CD4-positive, alpha-beta T cell treated with Interleukin-17A for 4 hours (primary cell): ENCODE measurements around the gene CDH24.

Experiments used
- DNase-seq: peaks from one replicate; pipeline ENCODE4 v3.0.0-alpha.2; 2020; ENCODE audit warnings: mixed read lengths

The CDH24 gene, protein sequence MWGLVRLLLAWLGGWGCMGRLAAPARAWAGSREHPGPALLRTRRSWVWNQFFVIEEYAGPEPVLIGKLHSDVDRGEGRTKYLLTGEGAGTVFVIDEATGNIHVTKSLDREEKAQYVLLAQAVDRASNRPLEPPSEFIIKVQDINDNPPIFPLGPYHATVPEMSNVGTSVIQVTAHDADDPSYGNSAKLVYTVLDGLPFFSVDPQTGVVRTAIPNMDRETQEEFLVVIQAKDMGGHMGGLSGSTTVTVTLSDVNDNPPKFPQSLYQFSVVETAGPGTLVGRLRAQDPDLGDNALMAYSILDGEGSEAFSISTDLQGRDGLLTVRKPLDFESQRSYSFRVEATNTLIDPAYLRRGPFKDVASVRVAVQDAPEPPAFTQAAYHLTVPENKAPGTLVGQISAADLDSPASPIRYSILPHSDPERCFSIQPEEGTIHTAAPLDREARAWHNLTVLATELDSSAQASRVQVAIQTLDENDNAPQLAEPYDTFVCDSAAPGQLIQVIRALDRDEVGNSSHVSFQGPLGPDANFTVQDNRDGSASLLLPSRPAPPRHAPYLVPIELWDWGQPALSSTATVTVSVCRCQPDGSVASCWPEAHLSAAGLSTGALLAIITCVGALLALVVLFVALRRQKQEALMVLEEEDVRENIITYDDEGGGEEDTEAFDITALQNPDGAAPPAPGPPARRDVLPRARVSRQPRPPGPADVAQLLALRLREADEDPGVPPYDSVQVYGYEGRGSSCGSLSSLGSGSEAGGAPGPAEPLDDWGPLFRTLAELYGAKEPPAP

DNA sequence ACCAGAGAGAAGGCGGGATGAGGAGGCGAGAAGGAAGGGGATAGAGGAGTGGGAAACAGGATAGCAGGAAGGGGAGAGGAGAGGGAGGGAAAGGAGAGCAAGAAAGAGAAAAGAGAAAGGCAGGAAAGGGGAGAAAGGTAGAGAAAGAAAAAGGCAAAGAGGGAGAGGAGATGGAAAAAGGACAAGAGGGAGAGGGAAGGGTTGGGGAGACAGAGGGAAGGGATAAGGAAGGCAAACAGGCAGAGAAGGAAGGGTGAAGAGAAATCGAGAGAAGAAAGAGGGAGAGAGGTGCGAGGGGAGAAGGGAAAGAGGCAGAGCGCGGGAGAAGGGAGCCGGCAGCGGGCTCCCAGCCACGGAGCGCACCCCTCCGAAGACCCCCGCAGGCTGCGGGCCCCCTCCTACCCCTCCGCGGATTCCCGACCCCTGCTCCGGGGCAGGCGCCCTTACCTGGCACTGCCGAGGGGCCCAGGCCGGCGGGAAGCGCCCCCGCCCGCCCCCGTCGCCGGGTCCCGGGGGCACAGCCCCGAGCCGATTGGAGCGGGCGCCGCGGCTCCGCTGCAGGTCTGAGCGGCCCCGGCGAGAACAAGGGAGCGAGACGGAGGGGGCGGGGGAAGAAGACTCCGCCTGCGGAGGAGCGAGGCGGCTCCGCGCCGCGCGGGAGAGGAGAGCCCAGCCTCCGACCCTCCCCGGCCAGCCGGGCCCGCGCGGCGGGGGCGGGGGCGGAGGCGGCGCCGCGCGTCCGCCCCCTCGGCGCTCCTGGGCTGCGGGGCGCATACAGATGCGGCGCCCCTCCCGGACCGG lies at the start of gene CDH24:
Gene CDH24 (minus strand): TSS at position 565 of the 801 bp plus-strand sequence. CDS start 1,787 bp downstream, outside the sequence.
- DNase-seq: peak; percentile 83

DNA sequence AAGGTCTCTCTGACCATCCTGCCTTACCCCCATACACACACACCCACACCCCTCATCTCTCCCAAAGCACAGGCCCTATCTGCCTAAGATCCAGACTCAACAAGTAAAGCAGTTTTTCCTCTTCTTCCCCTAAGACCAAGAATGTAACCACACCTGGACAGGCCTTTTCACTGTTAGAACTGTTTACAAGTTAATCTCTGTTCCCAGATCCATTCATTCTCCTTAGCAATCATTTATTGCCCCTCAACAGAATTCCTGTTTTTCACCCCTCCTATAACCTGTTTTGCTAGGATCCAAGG lies 49.4 kb upstream of the CDH24 start:
- no peak for DNase-seq

DNA sequence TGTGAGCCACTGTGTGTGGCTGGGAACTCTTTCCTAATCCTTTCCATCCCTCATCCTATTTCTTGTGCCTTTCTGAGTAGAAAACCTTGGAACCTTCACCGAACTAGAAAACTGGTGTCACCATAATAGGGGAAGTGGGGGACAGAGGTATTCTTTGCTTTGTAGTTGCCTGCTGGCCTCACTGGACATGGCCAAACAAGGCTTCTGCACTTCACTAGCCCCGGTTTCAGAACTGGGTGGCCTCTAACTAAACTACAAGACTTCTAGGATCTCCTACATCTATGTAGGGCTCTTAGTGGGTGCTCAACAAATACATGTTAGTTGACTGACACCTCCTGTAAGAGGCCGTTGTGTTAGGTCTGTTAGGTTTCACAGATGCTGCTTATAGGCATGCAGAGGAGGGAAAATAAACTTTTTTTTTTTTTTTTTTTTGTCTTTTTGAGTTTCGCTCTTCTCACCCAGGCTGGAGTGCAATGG lies 48.1 kb upstream of the CDH24 start:
- no peak for DNase-seq

DNA sequence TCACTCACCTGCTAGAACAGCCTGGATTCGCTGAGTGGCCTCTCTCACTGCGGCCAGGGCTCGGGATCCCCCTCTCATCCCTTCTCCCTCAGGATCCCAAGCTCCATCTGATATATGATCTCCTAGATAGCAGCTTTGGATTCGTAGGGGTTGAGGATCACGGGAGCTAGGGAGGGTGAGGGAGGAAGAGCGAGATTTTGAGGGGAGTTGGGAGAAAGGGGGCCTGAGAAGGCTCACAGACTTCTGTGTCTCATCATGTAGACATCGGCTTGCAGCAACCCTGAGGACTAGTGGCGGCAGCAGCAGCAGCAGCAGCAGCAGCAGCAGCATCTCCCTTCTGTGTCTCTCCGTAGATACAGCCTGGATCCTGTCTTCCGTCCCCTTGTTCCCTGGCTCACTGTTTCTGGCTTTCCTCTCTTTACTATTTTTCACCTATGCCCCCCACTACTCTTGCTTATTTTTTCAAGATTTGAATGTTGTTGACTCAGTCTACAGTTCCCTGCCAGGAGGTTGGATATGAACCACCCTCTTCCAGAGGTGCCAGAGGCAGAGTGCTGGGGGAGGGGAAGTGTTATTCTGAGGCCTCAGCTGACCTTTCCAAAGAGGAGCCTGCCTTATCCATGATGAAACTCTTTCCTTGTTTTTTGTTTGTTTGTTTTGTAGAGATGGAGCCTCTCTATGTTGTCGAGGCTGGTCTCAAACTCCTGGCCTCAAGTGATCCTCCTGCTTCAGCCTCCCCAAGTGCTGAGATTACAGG lies 47.4 kb upstream of the CDH24 start, which contains the start of gene CIROP:
Gene CIROP (minus strand): TSS at position 399 of the 757 bp plus-strand sequence. CDS start 69 bp downstream, at position 330.
- DNase-seq: no peak

DNA sequence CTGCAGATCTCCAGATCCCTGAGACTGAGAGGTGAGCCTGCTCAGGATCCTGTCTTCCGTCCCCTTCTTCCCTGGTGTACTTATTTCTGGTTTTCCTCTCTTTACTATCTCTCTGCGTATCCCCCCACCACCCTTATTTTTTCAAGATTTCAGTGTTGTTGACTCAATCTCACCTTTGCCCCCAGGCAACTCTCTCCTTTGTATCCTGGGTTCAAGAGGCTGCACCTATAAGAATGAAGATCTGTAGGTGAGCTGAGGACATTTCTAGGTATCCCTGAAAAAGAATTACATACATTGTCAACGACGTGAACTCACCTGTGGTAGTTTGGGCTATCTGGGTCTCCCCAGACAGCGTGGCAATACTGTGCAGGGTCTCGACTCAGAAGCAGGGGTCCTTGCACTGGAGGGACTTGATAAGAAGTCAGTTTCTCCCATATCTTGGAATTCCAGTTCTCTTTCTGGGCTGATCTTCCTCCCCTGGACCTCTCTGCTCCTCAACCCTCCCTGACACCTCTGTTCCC lies 46.8 kb upstream of the CDH24 start:
- DNase-seq: no peak

DNA sequence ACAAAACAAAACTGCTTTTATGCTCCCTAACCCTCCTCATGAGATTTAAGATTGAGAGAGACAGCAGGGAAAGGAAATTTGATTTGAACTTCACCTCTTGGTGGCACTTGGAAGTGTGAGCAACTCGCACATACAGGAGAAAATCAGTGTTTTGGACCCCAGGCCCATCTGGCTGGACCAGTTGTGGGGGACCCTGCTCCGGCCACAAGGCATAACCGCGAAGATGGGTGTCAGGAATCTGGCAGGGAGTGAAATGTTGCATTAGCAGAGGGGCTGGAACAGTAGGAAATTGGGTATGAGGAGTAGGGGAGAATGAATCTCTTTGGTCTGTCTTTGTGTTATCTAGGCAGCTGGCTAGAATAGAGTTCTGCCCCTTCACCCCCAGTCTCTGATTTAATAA lies 46.3 kb upstream of the CDH24 start:
- no peak for DNase-seq

DNA sequence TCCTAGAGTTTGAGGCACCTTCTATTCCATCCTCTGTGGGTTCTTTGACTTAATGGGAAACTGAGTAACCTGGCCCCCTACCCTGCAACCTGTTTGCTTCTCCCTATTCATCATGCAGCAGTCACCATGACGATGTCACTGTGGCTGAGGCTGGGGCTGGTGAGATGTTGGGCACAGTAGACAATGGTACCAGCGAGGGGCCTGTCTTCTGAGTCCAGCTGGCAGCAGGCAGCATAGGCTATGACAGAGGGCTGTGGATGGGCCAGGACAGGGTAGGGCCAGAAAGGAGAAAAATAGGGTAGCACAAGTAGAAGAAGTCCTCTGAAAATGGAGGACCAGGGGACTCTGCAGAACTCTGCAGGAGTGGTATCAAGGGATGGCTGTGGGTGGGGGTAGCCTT lies 45.5 kb upstream of the CDH24 start:
- DNase-seq: no peak

DNA sequence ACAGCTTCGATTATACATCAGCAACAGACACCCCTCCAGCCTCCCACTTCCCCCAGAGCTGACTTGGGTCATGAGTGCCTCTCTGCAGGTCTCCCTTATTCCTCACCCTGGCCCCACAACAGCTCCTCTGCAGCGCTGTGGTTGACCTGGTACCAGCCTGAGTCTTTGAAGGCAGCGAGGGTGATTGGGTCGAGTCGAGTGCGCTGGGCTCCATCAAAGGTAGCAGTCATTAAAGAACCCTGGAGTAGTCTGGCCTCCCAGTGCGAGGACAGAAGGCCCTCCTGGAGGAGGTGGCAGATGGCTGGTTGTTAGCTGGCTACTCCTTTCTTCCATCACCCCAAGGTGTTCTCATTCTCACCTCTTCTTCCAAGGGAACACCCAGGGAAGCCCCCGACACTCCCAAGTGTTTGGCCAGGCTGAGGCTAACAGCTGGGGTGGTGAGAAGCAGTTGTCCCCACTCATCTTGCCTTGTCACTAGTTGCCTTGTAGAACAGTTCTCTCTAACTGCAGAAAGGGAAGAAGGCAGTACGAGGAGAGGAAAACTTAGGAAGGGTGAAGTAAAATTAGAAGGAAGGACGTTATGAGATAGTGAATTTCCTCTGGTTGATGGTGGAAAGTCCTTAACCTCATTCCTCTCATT lies 44.8 kb upstream of the CDH24 start:
- DNase-seq: no peak

DNA sequence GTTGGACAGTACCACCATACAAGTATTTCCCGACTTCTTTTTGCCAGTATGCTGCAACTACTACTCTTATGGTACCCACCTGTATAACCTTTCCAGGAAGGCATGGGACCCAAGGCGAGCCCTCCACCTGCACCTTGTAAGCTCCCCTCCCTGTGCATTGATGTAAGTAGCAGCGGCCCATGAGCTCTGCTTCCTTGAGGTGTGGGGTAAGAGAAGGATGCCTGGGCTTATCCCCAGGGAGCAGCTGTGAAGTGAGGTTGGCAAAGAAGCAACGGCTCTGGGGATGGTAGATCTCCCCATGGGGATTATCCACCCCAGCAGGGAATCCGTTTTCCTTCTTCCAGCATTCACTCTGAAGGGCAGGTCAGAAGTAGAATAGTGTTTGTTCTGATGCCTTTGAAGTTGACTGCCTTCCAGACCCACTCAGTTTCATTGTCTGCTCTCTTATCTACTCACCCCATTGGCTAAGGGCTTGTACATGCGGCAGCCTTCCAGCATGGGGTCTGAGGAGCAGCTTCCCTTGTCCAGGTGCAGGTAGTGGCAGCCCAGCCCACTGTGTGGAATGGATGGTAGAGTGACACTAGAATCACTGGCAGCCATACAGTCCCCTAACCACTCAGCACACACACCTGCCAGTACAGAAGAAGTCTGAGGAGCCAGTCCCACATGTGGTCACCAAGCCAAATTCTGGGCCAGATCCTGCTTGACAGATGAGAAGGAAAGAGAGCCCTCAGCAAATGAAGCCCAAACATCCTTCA lies 44.1 kb upstream of the CDH24 start:
- DNase-seq: no peak

DNA sequence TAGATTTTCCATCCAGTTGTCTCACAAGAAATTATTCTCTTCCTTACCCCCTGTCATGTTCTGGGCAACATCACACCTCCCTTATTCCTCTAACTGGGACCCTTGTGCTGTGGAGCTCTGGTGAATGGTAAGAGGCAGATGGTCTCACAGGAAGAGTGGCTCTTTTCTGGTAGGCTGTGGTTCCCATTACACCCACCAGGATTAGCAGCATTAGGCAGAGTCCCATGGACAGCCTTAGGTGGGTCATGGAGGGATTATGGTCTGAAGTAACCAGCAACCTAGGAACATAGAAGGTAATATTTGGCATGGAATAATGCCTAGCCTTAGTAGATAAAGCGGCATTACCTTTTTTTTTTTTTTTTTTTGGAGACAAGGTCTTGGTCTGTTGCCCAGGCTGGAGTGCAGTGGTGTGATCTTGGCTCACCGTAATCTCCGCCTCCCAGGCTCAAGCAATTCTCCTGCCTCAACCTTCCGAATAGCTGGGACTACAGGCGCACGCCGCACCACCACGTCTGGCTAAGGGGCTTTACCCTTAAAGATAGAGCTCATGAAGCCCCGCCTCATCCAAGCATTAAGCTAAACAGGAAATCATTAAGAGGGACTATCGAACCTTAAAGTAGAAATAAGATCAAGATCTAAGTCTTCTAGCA lies 42.0 kb upstream of the CDH24 start:
- DNase-seq: no peak

DNA sequence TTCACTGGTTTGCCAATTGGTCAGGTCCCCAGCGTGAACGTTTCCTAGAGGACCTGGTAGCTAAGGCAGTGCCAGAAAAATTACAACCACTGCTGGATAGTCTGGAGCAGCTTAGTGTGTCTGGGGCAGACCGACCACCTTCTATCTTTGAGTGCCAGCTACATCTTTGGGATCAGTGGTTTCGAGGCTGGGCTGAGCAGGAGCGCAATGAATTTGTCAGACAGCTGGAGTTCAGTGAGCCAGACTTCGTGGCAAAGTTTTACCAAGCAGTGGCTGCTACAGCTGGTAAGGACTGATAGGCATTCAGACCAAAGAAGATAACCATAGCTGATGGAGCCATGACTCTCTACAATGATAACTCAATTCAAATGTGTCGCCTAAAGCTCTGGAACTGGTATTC lies 40.5 kb upstream of the CDH24 start:
- no peak for DNase-seq

DNA sequence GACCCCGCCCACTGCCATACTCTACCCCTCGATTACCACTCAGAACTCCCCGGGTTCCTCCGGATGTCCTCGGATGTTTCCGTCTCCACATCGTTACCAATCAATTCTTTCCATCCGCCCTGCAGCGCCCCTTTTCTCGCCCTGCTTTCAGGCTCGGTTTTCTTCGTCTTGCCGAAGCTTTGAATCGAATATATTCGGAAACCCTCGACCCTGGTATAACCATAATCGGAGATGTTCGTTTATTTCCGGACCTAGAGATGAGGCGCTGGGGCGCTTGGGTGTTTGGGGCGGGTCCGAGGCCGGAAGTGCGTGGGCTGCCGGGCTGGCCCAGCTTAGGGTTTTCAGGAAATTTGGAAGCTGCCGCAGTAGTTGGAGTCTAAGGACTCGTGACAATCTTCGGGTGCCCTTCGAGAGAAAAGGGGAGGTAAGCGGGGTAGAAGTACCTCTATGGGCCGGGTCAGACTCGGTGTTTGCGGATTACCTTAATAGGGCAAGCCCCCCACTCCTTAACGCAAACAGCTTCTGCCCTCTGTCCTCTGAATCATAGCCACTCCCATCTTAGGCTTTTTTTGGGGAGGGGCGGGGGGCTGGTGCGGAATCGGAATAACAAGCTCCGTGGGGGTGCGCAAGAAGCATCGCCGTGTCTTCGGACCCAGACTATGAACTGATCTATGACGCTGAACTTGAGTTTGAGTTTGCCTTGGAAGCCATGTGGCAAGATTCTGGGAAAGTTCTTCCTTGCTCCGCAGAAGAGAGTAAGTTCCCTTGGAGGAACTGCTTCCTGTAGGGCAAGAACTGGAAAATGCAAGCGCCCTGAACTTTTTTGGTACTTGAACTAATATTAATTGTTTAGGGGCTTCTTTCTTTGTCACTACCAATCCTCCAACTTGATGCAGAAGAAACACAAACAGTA lies 38.1 kb upstream of the CDH24 start, which contains the start of gene C14orf119:
Gene C14orf119 (plus strand): TSS at position 310 of the 913 bp plus-strand sequence. CDS start 2,154 bp downstream, outside the sequence.
- peak; percentile 99 for DNase-seq

DNA sequence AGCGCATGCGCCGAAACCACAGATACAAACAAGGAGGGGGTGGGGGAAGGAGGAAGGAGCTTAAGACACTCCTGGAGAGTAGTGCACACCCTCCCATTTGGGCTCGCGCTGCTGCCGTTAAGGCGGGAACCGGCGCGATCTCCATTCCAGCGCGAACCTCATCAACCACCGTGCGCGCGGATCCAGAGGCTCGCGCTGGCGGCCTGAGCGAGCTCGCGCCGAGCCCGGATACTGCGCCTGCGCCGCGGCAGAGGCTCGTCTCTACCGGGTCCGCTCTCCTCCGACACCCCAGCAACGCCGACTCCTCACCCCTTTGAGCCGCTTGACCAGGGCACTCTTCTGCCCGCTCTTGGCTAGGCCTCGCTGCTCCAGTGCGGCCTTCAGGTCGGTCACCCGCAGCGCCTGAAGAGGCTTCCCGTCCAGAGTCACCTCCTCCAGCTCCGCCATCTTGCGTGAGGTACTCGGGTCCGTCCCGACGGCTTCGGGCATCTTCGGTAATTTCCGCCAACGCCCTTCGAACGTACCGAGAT lies 37.4 kb upstream of the CDH24 start, which contains the start of gene ACIN1:
Gene ACIN1 (minus strand): TSS at position 471 of the 530 bp plus-strand sequence. CDS start 24 bp downstream, at position 447.
- DNase-seq: peak; percentile 75

DNA sequence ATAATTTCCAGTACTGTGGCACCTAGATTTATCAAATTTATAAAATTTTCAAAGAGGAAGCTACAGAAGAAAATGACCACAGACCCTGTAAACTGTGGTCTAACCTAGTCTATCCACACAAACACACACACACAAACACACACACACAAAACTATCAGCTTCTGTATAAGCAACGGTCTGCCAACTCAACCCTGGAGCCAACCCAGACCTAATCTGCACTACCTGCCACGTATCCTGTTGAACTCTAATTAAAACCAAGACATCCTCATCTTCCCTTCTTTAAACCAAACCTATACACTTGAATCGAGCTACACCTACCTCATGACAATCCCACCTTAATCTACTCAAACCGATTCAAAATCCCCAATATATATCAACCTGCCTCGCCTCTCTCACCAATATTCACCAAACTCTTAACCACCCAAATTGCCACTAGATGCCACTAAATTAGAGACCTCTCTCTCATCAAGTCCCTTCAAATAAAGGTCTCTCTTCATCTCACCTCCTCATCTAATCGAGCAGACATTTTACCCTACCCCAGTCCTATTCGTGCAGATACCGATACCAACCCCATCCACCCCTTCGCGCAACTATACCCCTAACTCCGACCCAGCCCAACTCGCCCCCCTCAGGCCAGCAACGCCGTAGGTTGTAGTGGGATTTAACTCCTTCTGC lies 36.8 kb upstream of the CDH24 start:
- DNase-seq: no peak

DNA sequence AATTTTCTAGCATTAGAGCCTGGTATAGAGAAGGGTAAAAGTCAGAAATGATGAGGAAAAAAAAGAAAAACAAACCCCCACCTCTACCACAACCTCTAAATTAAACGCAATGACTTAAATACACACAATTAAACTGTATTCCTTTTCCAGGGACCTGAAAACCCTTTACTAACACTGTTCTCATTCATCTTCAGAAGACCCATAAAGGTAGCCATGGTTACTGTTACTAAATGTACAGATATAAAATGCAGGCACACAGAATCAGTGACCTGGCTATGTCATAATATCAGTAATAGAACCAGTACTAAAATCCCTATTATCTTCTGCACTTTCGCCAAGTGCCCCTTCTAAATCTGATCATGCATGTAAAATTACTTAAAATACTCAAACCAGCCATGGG lies 36.2 kb upstream of the CDH24 start:
- DNase-seq: no peak

DNA sequence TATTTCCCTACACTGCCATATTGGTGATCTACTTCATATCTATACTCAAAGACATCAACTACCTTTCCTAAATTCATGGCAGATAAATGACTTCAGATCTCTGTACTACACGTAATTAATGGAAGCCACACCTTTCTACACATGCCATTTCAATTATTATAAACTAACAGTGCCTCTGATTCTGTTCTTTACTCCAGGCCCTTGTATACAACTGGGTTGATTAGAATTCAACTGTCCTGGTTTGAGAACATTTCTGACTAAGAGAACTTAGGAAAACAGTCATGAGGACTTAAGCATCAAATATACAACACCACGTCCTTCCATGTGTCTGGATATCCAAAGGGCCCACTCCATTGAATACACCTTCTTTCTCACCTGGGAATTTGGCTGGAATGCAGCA lies 35.8 kb upstream of the CDH24 start:
- no peak for DNase-seq

DNA sequence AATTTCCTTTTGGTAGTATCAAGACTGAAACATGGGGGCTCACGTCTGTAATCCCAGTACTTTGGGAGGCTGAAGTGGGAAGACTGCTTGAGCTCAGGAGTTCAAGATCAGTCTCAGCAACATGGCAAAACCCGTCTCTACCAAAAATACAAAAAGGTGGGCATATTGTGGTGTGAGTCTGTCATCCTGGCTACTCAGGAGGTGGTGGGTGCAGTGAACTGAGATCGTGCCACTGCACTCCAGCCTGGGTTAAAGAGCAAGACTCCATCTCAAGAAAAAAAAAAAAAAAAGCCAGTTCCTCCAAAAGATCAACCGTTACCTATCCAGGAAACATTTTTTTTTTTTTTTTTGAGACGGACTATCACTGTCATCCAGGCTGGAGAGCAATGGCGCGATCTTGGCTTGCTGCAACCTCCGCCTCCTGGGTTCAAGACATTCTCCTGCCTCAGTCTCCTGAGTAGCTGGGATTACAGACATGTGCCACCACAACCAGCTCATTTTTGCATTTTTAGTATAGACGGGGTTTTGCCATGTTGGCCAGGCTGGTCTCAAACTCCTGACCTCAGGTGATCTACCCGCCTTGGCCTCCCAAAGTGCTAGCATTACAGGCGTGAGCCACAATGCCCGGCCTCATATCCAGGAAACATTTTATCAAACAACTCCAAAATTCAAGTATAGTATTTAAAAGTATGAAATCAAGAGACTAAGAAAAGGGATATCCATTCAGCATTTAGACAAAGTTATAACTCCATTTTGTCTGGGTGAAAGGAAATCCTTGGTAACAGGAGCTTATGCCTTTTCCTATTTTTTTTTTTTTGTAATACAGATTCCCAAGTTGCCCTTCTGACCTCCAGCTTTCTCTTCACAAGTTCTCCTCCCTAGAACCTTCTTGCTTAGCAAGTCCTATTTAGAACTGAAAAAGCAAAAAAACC lies 34.2 kb upstream of the CDH24 start:
- no peak for DNase-seq
